SK-MEL-5 (cell line): ENCODE measurements around the gene TMEM260. TPM values are rescaled to one million over a fixed set of nuclear protein-coding genes. Genes with fewer than 3 reads are reported as not detected.

Source experiments
- DNase-seq: peaks from one replicate; pipeline ENCODE4 v3.0.0-alpha.2; 2016; ENCODE audit warnings: low read depth, low spot score
- in situ Hi-C: cut with HindIII; loops from 2 replicates; pipeline ENCODE4 v1.10.0; 2016; ENCODE audit warnings: low sequenced_read_pairs, high pct_unique_total_duplicates, low pct_unique_long_range_greater_than_20kb
- polyA plus RNA-seq, 2 experiments: library from polyadenylated mRNA; depleted of rRNA; stranded (reverse); fragments of >200 nt; gene quantifications; 2 replicates each; pipeline ENCODE4 v1.2.3, GENCODE V29; 2015
- total RNA-seq: library from RNA; depleted of rRNA; stranded (reverse); fragments of >200 nt; shearing (Covaris generic); gene quantifications from 2 replicates; pipeline ENCODE4 v1.2.3, GENCODE V29; 2014; rRNA removed

The TMEM260 gene
- 17.6 and 19.3 TPM in 2 replicates for total RNA-seq
- polyA plus RNA-seq (2015; cell fraction: cytosol; rRNA removed): 11.0 and 24.1 TPM in 2 replicates
- 33.7 and 56.8 TPM in 2 replicates for polyA plus RNA-seq (2015; cell fraction: nucleus; rRNA removed)

- DNase-seq: peak; percentile 87
- in situ Hi-C loops: no loop called here
Measured at GRCh38 chr14:56579345-56580220, at the start of gene TMEM260. Gene TMEM260 (plus strand): TSS chr14:56579798. CDS start chr14:56579915, 117 bp downstream.

DNA sequence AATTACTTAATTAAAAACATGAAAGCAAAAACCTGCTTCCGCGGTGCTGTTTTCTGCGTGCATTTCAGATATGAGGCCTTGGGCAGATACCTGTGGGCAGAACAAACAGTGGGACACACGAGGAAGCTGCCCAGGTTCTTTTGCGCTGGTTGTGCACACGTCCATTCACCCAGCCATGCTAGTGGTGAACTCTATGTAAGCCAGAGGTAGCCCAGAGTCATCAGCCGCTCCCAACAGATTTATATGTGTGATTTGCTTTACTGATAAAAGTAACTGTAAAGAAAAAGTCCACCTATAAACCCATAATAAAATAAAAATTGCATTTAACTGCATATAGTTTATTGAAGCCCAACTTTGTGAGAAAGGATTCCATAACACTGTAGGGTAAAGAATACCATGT is 47.1 kb upstream of the TMEM260 start:
- in situ Hi-C loops: no loop called here
- DNase-seq: no peak

GRCh38 chr14:56534656-56535055 is 44.9 kb upstream of the TMEM260 start:
- in situ Hi-C loops: no loop called here
- DNase-seq: no peak

DNA sequence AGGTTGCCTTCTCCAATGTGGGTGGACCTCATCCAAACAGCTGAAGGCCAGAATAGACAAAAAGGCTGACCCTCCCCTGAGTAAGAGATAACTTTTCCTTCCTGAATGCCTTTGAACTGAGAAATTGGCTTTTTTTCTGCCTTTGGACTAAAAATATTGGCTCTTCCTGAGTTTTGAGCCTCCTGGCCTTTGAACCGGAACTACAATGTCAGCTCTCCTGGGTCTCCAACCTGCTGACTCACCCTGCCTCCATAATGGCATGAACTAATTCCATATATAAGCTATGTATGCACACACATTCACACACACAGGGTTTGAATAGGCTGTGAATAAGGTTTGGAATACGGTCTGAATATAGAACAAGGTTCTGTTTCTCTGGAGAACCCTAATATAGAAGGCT is 39.7 kb upstream of the TMEM260 start:
- in situ Hi-C loops: no loop called here
- no peak for DNase-seq

- in situ Hi-C loops: no loop called here
- DNase-seq: no peak
Measured at GRCh38 chr14:56543436-56543835, 36.2 kb upstream of the TMEM260 start.

GRCh38 chr14:56549721-56550120 is 29.9 kb upstream of the TMEM260 start:
- in situ Hi-C loops: no loop called here
- no peak for DNase-seq

DNA sequence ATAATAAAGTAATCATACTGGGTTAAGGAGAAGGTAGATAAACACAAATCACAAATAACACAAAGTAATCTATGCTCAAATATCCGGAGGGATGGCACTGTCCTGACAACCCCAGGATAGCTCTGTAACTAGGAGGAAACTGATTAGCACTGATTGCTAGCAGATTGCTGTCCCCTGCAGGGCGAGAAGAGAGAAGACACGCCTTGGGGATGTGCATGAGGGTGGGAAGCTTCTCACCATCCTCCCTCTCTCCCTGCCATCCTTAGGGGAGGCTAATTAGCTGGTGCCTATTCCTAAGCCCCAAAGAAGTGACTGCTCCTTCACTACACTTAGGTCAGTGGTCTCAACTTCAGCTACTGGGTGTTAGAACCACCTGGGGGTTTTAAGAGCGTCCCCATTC is 27.0 kb upstream of the TMEM260 start:
- peak; percentile 19 for DNase-seq
- in situ Hi-C loops: no loop called here

DNA sequence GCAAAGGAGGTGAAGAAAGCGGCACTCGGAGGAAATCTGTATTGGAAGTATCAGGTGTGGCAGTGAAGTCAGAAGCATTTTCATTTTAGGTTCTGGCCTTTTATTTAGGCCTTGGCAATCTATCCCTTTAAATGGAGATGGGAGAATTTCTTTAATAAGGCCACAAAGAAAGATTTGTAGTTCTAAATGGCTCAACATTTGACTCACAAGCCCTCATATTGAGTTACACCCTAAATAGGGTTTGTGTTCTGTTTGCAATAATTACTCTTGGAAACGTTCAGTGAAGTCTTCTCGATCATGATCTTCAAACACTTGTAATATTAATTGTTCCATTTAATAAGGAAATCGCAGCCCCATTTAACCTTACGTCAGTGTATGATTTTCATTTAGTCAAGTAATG is 25.3 kb upstream of the TMEM260 start:
- no peak for DNase-seq
- in situ Hi-C loops: no loop called here

GRCh38 chr14:56555921-56556570 is 23.6 kb upstream of the TMEM260 start:
- DNase-seq: peak; percentile 63
- in situ Hi-C loops: no loop called here

DNA sequence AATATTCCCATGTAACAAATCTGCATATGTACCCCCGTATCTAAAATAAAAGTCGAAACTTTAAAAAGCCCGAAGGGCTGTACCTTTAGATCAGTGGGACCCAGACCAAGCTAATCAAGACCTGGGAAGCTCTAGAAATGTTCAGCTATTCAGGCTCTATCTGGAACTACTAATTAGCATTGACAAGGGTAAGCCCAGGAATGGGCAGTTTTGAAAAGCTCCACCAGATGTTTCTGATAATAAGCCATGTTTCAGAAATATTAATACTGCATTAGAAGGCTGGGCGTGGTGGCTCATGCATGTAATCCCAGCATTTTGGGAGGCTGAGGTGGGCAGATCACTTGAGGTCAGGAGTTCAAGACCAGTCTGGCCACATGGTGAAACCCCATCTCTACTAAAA is 20.4 kb upstream of the TMEM260 start:
- in situ Hi-C loops: no loop called here
- DNase-seq: no peak

- DNase-seq: no peak
- in situ Hi-C loops: no loop called here
Measured at GRCh38 chr14:56561606-56562005, 18.0 kb upstream of the TMEM260 start.

DNA sequence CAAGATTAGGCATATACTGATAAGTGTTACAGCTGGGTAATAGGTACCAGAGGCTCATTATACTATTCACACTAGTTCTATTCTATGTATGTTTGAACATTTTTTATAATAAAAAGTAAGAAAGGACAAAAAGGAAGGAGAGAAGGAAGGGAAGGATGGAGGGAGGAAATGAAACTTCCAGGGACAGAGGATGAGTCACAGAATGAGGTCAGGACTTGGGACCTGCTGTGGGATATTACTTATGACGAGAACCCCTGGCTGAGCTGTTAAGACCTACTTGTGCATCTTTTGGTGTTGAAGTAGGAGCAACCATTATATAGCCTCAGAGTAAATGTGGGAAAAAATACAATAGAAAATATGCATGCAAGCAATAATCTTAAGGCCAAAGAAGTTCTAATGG is 16.7 kb upstream of the TMEM260 start:
- no peak for DNase-seq
- in situ Hi-C loops: no loop called here

- in situ Hi-C loops: no loop called here
- no peak for DNase-seq
Measured at GRCh38 chr14:56569174-56569573, 10.4 kb upstream of the TMEM260 start.

GRCh38 chr14:56570295-56570694 is 9.3 kb upstream of the TMEM260 start:
- in situ Hi-C loops: no loop called here
- DNase-seq: no peak

DNA sequence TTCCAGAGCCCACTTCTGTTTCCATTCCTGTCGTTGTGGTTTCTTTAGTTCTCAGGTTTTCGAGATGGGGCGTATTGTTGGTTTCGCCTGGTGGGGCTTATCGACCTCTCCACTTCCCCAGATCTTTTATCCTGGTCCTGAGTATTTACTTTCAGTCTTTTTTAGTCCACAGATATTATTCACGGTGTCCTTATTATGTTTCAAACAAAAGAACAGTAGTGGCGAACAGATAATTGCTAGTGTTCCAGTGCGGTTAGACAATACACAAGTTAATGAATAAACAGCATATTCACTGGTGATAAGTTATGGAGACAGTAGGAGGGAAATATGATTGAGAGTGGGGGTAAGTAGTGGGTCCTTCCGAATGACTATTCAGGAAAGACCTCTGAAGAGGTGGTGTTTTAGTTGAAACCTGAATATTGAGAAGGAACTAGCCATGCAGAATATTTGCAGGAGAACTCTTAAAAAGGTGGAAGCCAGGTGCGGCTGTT is 668 bp downstream of the TMEM260 start:
- in situ Hi-C loops: no loop called here

DNA sequence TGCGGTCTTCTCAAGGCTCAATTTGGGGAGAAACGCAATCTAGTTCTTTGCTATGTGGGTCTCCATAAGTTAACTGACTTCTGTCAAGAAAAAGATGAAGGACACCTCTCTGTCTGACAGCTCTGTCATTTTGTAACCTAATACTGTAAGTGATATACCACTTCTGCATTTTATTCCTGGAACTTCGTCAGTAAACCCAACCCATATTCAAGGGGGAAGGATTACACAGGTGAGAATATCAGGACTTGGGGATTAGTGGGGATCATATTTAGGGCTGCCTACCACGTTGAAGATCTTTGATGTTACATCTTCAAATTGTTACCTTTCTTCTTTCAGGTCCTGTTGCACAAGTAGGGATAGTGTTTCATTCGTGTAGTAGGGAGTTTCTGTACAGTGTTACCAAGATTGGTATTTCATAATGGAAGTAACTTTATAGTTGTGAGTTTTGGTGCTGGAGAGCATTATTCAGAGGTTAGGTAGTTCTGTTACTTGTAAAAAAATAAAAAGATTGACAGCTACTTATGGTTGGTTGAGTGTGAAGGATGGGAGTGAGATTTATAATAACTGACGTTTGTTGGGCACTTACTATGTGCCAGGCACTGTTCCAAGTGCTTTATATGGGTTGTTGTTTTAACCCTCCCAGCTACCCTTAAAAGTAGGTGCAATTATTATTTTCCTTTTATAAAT is 1.6 kb downstream of the TMEM260 start:
- in situ Hi-C loops: no loop called here
- no peak for DNase-seq

More for the DNA sequence above, 668 bp downstream of the TMEM260 start:
- no peak for DNase-seq

DNA sequence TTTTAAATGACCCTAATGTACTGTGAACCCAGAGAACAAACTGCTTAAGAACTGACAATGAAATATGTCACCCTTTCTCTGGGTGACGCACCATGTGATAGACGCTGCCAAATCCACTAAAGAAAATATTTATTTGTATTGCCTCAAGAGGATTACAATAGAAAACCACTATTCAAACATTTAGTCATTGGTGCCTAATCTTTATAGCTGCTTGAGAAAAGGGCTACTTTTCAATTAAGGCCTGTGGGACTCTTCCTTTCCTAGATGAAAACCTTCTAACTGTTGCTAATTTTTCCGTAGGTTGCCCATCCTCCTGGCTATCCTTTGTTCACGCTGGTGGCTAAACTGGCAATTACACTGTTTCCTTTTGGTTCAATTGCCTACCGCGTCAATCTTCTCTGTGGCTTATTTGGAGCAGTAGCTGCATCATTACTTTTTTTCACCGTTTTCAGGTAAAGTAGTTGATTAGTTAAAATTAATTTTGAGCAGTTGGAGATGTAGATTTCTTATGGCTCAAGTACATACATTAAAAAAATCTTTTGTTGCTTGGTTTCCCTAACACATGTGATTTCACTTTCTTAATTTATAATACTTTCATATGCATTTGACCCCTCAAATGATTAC is 6.0 kb downstream of the TMEM260 start:
- DNase-seq: no peak
- in situ Hi-C loops: no loop called here

GRCh38 chr14:56587701-56588100 is 8.1 kb downstream of the TMEM260 start:
- in situ Hi-C loops: no loop called here

More at GRCh38 chr14:56587701-56588100, 8.1 kb downstream of the TMEM260 start:
- peak; percentile 54 for DNase-seq
